Activated T-cell treated with anti-CD3 and anti-CD28 coated beads, Interleukin-2, amount 50 U/mL, for 1 hour (primary cell): ENCODE results near the gene VPS33B.
"Not testable (repeated sequence)": the region's sequence is repeated elsewhere in the genome, so short reads cannot be mapped to it uniquely, and the experiment has no call there.

ENCODE experiments used
- DNase-seq: peaks from one replicate; pipeline ENCODE4 v3.0.0-alpha.2; 2020

VPS33B gene

DNA sequence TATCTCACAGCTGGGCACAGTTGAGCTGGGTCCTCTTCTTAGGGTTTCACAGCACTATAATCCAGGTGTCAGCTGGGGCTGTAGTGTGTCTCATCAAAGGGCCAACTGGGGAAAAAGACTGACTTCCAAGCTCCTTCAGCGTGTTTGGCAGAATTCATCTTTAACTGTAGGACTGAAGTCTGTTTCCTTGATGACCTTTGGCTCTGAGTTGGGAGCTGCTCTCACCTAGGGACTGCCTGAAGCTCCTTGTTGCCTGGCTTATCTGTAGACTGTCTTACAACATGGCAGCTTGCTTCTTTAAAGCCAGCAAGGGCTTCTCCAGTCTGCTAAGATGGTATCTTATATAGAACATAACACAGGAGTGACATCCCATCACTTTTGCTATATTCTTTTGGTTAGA, 5.3 kb upstream of the VPS33B start:
- DNase-seq, result no peak

DNA sequence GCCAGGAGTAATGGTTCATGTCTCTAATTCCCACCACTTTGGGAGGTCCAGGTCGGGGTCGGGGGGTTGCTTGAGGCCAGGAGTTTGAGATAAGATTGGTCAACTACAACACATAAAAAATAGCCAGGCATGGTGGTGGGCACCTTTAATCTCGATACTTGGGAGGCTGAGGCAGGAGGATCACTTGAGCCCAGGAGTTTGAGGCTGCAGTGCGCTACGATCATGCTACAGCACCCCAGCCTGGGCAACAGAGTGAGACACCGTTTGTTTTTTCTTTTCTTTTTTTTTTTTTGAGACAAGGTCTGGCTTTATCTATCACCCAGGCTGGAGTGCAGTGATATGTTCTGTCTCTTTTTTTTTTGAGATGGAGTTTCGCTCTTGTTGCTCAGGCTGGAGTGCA, 1.3 kb upstream of the VPS33B start:
- DNase-seq, result no peak

DNA sequence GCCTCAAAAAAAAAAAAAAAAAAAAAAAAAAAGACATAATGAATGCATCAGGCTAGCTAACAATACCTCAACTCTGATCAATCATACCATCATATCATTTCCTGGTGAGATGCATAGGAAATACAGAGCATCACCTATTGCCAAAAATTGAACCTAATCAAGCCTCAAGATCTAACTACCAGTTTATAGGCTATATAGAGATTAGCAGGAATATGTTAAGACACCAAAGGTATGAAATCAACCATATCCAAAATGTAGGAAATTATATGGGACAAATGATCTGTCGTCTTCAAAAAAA, 387 bp upstream of the VPS33B start:
- DNase-seq, result no peak

DNA sequence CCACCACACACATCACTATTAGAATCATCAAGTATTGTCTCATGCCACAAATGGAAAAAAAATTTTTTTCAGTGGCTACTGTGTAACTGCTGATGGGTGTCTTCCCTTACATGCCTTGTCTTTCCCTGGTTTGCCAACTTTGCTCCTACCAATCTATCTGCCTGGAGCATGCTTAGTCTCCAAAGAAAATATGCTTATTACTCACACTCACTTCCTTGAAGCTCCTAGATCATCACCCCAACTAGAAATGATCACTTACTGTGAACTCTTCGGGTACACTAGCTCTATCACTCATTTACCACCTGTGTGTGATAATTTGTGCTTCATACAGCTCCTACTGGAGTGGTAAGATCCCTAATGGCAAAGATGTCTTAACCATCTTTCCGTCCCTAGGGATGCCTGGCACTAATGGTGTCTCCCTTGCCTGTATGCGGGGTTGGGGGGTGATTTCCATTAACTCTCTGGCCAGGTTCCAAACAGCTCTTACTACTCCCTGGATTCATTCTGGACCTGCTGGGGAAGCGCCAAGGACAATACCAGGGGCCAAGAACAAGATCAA, 799 bp downstream of the VPS33B start:
- no peak for DNase-seq

DNA sequence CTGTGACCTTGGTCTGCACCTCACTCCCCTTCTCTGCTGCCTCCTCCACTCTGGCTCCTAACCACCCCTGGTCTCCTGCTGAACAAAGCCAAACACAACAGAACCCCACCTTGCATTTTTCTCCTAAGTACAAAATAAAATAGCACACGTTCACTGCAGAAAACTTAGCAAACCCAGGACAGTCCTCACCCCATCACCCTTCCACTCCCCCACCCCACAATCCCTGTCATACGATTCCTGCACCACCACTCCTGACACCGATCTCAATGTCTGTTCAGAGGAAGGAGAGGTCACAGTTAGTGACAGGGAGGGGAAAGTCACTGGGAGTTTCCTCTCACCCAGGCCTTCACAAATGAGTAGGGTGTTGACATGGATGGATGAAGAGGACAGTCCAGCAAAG, 4.2 kb downstream of the VPS33B start:
- DNase-seq, result no peak

DNA sequence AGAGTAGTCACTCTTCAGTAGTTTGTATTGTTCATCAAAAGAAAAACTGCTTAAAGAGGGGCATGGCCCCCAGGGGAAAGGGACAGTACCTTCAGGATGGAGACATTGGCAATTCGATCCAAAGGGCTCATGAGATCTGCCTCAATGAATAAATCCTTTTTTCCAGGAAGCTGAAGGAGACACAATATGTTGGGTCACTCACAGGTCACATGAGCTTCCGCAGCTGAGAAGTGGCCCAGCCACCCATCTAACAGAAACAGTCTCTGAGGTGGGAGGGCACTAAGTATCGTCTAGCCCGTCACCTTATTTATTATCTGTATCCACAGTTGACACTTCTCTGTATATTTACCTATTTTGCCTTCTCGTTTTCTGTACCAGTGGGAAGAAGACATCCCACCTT, 4.7 kb downstream of the VPS33B start:
- no peak for DNase-seq

DNA sequence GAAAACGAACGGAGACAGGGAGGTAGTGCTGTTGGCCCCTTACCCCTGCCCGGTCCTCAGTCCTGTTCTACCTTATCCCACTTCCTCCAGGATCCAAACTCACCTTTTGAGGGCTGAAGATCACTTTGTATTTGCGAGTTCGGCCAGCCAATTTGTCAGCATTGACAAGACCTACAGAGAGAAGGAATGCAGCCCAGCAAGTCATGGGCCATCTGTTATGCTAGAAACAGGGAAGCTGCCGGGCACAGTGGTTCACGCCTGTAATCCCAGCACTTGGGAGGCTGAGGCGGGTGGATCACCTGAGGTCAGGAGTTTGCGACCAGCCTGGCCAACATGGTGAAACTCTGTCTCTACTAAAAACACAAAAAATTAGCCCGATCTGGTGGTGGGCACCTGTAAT, 8.7 kb downstream of the VPS33B start:
- not testable (repeated sequence) for DNase-seq

DNA sequence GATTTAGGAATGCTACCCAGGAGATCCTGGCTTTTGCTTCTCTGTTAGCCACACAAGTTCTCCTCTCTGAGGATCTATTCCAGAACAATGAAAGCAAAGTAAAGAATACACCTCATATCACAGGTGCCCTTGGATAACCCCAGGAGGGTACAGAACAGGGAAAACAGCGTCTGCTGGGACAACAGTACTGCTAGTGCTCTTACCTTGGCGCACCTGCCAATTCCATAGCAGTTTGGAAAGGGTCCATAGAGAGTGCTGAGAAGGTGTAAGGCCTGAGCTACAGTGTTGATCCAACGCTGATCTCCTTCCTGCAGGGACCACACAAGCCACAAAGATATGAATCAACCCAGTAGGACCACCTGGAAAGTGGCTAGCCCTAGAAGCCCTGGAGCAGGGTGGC, 15.1 kb downstream of the VPS33B start:
- no peak for DNase-seq

DNA sequence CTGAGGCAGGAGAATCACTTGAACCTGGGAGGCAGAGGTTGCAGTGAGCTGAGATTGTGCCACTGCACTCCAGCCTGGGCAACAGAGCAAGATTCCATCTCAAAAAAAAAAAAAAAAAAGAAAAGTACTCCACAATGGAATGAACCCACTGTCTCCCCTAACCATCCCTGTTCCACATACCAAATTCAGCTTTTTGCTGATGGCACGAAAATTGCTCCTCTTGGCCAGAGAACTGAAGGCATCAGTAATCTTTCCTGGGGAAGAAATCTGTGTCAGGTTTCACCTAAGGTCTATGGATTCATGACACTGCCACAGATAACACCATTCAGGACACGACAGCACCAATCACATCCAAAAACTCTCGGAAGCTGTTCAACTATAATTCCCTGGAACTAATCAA, 21.2 kb downstream of the VPS33B start:
- no peak for DNase-seq

DNA sequence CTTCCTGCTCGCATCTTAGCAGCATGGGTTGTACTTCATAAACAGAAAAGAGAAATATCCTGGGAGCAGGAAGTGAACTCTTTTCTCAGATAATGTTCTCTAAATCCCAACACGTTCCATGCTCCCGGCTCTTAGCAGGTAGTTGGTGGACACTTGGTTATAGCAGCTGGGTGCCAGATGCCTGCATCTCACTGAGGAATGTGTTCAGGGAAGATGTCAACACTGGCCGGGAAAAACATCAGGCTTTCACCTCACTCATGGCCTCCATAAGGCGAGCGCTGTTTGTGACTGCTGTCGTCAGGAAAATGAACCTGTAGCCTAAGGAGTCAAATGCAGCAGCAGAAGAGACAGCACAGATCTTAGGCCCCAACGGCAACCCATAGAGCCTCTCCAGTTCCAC, 23.7 kb downstream of the VPS33B start:
- DNase-seq, result no peak

DNA sequence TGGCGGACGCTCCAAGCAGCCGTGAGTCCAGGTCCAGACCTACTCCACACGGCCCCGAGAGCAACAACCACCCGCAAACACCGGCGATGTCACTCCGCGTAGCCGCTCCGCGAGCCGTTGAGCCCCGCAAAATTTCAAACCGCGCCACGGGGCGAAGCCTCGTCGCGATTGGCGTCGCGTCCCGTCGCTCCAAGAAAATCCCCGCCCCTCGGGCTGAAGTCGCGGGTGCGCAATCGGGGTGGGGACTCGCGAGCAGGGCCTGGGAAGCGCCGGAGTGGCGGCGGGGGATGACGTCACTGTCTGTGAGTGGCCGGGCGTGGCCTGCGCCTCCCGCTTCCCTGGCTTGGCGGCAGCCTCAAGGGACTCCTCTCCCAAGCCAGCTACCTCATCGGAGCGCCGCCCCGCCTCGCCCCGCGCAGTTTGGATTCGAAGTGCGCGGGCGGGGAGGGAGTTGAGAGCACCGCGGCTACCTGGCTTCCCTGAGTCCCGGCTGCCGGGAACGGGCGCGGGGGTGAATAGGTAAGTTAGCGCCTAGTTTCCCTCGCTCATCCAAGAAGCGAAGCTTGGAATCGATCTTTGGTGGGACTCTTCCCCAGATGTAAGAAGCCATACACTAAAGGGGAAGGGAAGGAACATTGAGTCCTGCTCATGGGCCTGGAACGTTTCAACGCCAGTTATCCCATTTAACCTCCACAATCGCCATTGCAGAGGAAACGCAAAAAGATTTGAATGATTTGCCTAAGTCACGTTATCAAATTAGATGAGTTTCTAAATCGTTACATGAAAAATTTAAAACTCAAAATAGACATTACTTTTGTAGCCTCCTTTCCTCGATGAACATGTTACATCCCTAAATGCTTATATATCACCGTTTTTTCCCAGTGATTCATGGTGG, 27.7 kb downstream of the VPS33B start, which contains the start of gene PRC1:
Gene PRC1, minus strand, starts transcription at position 119 of the 895 bp plus-strand sequence. Its CDS starts 118 bp downstream, at position 1.
- DNase-seq, result peak; percentile 97

DNA sequence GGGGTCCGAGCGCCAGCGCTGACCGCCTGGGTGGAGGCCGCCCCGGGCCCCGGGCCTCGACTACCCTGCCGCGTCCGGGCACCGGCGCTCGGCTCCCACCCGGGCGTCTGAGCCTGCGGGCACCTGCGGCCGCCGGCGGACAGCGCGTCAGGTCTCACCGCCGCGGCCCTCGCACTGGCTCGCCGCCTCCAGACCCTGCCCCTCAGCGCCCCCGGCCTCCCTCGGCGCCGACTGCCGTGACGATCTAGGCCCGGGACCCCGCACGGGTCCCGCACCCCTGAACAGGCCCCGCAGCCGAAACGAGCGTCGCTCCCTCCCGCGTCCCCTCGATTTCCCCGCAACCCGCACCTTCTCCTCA, 28.4 kb downstream of the VPS33B start:
- no peak for DNase-seq

DNA sequence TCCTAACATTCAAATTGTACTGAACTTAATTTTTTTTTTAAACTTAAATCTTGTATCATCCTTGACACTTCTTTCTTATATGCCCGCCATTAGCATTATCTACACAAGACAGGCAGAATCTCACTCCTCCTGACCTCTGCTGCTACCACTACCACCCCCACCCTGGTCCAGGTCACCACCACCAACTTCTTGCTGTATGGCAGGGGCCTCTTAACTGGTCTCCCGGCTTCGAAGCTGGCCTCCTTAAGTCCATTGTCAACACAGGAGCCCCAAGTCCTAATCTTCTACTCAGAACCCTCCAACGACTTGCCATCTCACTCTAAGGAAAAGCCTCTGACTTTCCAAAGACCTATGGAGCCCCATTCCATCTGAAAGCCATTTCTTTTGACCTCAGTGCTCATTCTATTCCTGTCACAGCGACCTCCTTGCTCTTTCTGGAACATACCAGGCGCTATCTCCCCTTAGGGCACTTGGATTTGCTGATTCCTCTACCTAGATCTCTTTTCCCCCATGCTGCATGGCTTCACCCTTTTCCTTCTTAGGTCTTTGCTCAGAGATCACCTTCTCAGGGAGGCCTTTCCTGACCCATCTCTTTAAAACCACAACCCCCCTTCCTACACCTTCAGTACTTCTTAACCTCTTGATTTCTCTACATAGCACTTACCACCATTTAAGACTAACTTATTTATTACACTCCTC, 30.7 kb downstream of the VPS33B start:
- DNase-seq, result no peak

DNA sequence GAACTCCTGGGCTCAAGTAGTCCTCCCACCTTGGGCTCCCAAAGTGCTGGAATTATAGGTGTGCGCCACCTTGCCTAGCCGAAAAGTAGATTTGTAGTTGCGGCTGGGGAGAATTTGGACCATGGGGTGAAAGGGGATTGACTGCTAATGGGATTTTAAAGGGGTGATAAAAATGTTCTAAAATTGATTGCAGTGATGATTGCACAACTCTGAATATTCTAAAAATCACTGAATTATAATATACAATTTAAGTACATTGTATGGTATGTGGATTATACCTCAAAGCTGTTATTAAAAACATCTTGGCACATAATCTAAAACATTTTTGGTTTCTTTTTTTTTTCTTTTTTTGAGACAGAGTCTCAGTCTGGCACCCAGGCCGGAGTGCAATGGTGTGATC, 31.9 kb downstream of the VPS33B start:
- DNase-seq, result no peak

DNA sequence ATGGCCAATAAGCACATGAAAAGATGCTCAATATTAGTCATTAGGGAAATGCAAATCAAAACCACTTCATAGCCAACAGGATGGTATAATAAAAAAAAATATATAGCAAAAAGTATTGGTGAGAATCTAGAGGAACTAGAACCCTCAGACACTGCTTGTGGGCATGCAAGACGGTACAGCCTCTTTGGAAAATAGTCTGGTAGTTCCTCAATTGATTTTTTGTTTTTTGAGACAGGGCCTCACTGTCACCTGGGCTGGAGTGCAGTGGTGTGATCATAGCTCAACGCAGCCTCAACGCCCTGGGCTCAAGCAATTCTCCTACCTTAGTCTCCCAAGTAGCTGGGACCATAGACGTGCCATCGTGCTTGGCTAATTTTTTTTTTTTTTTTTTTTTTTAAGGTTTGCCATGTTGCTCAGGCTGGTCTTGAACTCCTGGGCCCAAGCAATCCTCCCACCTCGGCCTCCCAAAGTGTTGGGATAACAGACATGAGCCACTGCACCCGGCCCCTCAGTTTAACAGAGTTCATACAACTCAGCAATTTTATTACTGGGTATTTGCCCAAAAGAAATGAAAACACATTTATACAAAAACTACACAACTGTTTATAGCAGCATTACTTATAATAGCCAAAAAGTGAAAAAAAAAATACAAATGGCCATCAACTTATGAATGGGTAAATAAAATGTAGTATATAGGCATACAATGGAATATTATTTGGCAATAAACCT, 33.2 kb downstream of the VPS33B start:
- no peak for DNase-seq

DNA sequence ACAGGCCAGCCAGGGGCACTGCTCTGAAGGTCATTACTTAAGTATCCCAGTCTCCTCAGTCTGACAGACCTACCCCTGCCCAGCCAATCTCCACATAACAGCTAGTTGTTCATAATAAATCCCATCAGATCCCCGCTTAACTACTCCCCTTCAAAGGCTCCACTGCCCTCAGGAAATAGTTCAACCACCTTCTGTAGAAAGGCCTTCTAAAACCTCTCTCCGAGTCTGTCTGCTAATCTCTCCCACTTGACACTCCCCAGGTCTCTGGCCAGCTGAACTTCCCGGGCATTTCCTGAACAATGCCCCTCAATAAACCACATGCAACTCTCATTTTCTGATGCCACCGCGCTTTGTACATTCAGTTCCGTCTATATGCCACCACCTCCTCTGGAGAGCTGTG, 34.1 kb downstream of the VPS33B start:
- DNase-seq, result no peak

DNA sequence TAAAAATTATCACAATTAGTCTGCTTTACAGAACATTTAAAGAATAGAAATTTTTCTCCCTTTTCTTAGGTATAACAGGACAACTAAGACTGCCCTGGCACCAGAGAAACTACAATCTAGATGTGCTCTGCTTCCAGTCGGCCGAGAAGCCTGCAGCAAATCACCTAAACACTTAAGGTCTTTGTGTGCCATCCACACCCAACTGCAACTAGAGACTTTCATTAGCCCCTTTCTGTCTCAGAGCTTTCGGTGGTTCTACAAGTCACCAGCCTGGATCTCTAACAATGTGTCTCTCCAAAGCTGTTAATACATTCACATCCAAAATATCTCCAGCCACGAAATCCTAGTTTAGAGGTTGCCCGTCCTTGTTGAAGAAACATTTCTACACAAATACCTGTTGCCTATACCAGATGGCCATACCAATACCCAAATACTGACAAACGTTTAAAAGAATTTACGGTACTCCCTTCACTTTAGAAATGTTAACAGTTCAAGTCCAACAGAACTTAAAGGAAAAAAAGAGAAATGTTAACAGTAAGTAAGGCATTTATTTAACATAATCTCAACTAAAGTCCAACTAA, 34.7 kb downstream of the VPS33B start:
- no peak for DNase-seq

DNA sequence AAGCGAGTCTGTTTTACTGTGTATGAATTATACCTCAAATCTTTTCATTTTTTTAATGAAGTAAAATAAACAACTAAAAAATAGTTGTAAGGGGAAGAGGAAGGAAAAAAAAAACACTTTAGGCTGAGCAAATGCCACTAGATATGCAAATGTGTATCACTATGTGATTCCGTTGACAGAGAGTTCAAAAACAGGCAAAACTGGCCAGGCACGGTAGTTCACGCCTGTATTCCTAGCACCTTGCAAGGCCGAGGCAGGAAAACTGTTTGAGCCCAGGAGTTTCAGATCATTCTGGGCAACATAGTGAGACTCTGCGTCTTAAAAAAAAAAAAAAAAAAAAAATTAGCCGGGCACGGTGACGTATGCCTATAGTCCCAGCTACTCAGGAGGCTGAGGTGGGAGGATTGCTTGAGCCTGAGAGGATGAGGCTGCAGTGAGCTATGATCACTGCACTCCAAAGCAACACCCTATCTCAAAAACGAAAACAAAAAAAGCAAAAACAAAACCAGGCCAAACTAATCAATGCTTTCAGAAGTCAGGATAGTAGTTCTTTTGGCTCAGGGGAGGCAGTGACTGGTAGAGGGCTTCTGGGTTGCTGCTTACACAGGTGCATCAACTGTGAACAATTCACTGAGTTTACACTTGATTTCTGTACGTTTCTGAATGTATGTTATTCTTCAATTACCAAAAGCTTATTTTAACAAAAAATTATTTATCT, 35.4 kb downstream of the VPS33B start:
- DNase-seq, result no peak

DNA sequence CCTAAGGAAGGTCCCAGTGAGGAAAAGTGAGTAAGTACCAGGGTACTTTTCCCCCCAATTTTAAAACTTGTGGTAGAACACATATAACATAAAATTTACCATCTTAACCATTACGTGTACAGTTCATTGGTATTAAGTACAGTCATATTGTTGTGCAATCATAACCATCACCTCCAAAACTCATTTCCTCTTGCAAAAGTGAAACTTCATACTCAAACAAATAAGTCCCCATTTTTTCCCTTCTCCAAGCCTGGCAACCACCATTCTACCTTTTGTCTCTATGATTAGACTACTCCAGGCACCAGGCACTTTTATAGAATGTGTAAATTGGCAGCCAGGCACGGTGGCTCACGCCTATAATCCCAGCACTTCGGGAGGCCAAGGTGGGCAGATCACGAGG, 40.3 kb downstream of the VPS33B start:
- no peak for DNase-seq

DNA sequence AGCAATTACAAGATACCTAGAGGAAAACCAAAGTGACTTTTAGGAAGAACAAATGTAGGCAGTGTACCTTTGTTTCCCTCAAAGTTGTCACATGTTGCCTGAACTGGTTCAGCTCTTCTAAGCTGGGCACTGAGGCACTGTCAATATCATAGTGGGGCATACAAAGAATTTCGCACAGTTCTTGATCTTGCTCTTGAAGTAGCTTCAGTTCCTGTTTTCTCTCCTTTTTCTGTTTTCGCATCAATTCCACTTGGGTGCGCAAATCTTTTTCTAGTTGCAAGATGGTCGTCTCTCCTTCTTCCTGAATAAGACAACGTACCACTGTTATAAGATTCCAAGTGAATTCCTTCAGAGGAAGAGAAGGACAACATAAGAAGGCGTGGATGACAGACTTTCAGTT, 40.7 kb downstream of the VPS33B start:
- no peak for DNase-seq

DNA sequence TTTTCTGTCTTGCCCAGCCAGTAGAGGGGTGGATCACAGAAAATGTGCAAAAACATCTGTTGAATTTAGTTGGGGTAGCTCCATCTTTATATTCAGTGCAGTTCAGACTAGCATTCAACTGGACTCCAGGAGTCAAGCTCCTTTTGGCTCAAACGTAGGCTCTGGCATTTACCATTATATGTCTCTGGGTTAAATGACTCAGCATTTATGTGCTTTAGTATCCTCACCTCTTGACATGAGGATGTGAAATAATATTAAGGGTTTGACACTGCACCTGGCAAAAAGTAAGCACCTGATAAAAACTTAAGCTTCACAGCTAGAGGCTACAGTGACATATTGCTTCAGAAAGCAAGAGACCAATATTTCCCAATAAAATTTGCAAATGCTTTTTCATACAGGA, 42.8 kb downstream of the VPS33B start:
- DNase-seq, result no peak

DNA sequence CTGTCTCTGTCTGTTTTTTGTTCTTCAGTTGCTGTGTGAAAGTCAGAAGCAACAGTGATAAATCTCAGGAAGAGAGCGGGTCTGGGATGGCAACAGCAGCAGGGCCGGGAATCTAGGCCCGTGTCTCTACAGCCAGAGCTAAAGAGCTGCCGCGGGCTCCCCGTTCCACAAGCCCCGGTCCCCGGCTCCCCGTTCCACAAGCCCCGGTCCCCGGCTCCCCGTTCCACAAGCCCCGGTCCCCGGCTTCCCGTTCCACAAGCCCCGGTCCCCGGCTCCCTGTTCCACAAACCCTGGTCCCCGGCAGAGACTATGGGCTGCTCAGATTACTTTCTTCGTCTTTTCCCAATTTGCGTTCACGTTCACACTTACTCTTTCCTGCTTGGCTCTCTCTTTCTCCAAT, 48.2 kb downstream of the VPS33B start:
- DNase-seq, result no peak

DNA sequence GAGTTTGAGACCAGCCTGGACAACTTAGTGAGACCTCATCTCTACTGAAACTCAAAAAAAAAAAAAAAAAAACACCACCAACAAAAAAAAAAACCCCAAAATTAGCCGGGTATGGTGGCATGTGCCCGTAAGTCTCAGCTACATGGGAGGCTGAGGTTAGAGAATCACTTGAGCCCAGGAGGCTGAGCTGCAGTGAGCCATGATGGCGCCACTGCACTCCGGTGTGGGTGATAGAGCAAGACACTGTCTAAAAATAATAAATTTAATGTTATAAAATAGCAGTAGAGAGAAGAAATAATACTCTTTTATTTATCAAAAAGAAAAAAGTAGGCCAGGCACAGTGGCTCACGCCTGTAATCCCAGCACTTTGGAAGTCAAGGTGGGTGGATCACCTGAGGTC, 50.3 kb downstream of the VPS33B start:
- DNase-seq, result no peak
